HEK293 (cell line): ENCODE data around the gene ITSN1.

ENCODE experiments used
- CTCF ChIP-seq: fragments of 450-650 bp; formaldehyde crosslinking; IDR thresholded peaks from 2 replicates; pipeline ENCODE4 v1.5.1; 2016; ENCODE audit warnings: missing biosample characterization, missing genetic modification characterization
- ZBTB8A ChIP-seq: fragments of 450-650 bp; formaldehyde crosslinking; IDR thresholded peaks from 2 replicates; pipeline ENCODE4 v1.5.1; 2016; ENCODE audit warnings: missing biosample characterization, missing genetic modification characterization
- ZNF366 ChIP-seq: fragments of 450-650 bp; formaldehyde crosslinking; conservative IDR thresholded peaks from 2 replicates; pipeline ENCODE4 v1.5.1; 2016; ENCODE audit warnings: missing biosample characterization, missing genetic modification characterization

GRCh38 chr21:33839806-33840205, 197.5 kb downstream of the ITSN1 start:
- TF ChIP-seq ZNF366 (tag by site-specific recombination) (no peak), ZBTB8A (tag by site-specific recombination) (no peak), CTCF (tag by site-specific recombination) (no peak)
